ENCODE results near the gene HAUS5. TPM values are rescaled to one million over a fixed set of nuclear protein-coding genes. Genes with fewer than 3 reads are reported as not detected.
A peak's percentile ranks its signal among the peaks of the same experiment; 100 is the strongest.

Gene HAUS5
- total and polyA plus RNA-seq, 5 donors from 2014 or later = 5.1 to 25.9 (median 6.9) TPM

DNA sequence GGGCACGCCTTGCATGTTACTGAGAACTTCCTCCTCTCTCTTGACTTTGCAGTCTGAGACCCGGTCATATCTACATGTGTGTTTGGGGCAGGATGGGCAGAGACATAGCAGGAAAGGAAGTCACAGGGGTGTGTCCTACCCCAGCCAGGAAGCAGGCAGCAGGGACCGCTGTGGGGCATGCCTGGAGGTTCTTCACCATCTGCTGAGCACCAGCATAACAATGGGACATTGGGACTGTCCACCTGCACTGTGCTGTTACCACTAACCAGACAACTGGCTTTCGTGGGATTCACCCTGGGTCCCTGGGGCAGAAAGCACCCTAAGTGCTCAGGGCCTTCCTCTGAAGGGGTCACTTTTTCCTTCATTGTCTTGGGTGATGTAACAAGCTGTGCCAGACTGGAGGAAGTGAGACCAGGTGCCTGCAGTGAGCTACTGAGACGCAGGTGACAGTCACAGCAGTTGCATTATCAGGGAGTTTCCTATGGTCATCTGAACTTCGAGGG, 2.6 kb upstream of the HAUS5 start:
- peak overlapping the region; percentile 43 to 83 (median 71) for H3K4me3 Mint-ChIP-seq
- ATAC-seq (ENCODE audit: low read depth in 2 of 2) = peak; percentile 69 to 73
- H3K36me3 Mint-ChIP-seq = peaks cover 3% of the 10 kb centered on the region
- peak overlapping the region; percentile 84 to 96 (median 90) for H3K27ac Mint-ChIP-seq
- H3K27ac ChIP-seq (ENCODE audit: insufficient read depth, low read length, poor library complexity, severe bottlenecking) = peak overlapping the region; percentile 73
- H3K4me1 Mint-ChIP-seq = peaks cover 12 to 51% (median 24%) of the 10 kb centered on the region in 4 donors
- peaks cover under 1% of the 10 kb centered on the region for H3K36me3 ChIP-seq (ENCODE audit: control insufficient read depth, insufficient read depth, low read length)
- H3K9me3 Mint-ChIP-seq = peaks cover 0 to 10% (median 4%) of the 10 kb centered on the region in 7 donors
- H3K4me1 ChIP-seq (ENCODE audit: control insufficient read depth, insufficient read depth, low read length, poor library complexity, severe bottlenecking) = peaks cover 33% of the 10 kb centered on the region
- peak overlapping the region; percentile 51 for H3K4me3 ChIP-seq (ENCODE audit: low read depth, low read length)
- H3K9me3 ChIP-seq (ENCODE audit: control insufficient read depth in 2 of 2, low read length in 2 of 2) = peaks cover 5 to 7% of the 10 kb centered on the region in 2 experiments
- no peaks in the 10 kb centered on the region for H3K27me3 ChIP-seq (ENCODE audit: control insufficient read depth, insufficient read depth, low read length)
- DNase-seq = peak in 2 of 3 donors; percentile 40 to 94
- no peaks in the 10 kb centered on the region for H3K27me3 Mint-ChIP-seq

DNA sequence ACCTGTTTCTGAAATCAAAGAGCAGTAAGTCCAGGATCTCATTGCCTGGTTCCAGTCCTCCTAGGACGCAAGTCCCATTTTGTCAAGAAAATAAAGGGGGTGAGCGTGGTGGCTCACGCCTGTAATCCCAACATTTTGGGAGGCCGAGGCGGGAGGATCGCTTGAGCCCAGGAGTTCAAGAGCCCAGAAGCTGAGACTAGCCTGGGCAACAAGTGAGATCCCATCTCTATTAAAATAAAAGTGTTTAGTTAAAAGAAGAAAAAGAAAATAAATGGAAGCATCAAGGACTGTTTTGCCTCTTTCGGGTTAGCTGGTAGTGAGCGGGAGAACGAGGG, 344 bp upstream of the HAUS5 start:
- Histone ChIP-seq H3K4me1 (ENCODE audit: control insufficient read depth, insufficient read depth, low read length, poor library complexity, severe bottlenecking) (peaks cover 33% of the 10 kb centered on the region), H3K27ac (ENCODE audit: insufficient read depth, low read length, poor library complexity, severe bottlenecking) (peak overlapping the region; percentile 77), H3K27me3 (ENCODE audit: control insufficient read depth, insufficient read depth, low read length) (no peaks in the 10 kb centered on the region), H3K4me3 (ENCODE audit: low read depth, low read length) (peak overlapping the region; percentile 79), H3K9me3 (ENCODE audit: control insufficient read depth in 2 of 2, low read length in 2 of 2) (peaks cover 4 to 5% of the 10 kb centered on the region in 2 experiments), H3K36me3 (ENCODE audit: control insufficient read depth, insufficient read depth, low read length) (peaks cover 5% of the 10 kb centered on the region)
- ATAC-seq (ENCODE audit: low read depth in 2 of 2) (no peak), DNase-seq (no peak)
- Mint-ChIP-seq H3K27me3 (no peaks in the 10 kb centered on the region), H3K36me3 (peaks cover 10% of the 10 kb centered on the region), H3K4me1 (peaks cover 12 to 51% (median 26%) of the 10 kb centered on the region in 4 donors), H3K4me3 (peak overlapping the region; percentile 84 to 94 (median 90)), H3K9me3 (peaks cover 0 to 10% (median 4%) of the 10 kb centered on the region in 7 donors), H3K27ac (peak overlapping the region; percentile 92 to 96 (median 93))

DNA sequence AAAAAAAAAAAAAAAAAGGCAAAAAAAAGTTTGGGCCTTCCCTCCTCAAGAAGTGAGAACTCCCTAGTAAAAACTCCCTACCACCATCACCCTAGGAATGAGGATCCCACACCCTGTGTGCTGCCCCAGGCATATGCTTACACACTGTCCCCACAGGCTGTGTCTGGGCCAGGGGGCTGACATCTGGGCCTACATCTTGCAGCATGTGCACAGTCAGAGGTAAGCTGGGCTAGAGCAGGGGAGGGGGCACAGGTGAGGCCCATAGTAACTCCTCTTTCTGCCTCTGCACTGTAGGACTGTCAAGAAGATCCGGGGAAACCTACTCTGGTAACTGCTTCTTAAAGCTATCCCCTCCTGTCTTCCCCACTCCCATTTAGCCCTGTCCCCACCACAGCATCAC, 1.0 kb downstream of the HAUS5 start:
- Mint-ChIP-seq H3K27me3 (no peaks in the 10 kb centered on the region), H3K36me3 (peaks cover 8% of the 10 kb centered on the region), H3K27ac (peak overlapping the region; percentile 86 to 96 (median 92)), H3K4me1 (peaks cover 8 to 49% (median 23%) of the 10 kb centered on the region in 4 donors), H3K9me3 (peaks cover 0 to 2% (median 0%) of the 10 kb centered on the region in 7 donors), H3K4me3 (peak overlapping the region; percentile 66 to 91 (median 87))
- peaks cover 9% of the 10 kb centered on the region for H3K36me3 ChIP-seq (ENCODE audit: control insufficient read depth, insufficient read depth, low read length)
- no peaks in the 10 kb centered on the region for H3K27me3 ChIP-seq (ENCODE audit: control insufficient read depth, insufficient read depth, low read length)
- ATAC-seq (ENCODE audit: low read depth in 2 of 2) (no peak), DNase-seq (no peak)
- peak overlapping the region; percentile 77 for H3K27ac ChIP-seq (ENCODE audit: insufficient read depth, low read length, poor library complexity, severe bottlenecking)
- no peak overlapping the region for H3K4me3 ChIP-seq (ENCODE audit: low read depth, low read length)
- H3K4me1 ChIP-seq (ENCODE audit: control insufficient read depth, insufficient read depth, low read length, poor library complexity, severe bottlenecking) = peaks cover 33% of the 10 kb centered on the region
- no peaks in the 10 kb centered on the region for H3K9me3 ChIP-seq (ENCODE audit: control insufficient read depth in 2 of 2, low read length in 2 of 2)

DNA sequence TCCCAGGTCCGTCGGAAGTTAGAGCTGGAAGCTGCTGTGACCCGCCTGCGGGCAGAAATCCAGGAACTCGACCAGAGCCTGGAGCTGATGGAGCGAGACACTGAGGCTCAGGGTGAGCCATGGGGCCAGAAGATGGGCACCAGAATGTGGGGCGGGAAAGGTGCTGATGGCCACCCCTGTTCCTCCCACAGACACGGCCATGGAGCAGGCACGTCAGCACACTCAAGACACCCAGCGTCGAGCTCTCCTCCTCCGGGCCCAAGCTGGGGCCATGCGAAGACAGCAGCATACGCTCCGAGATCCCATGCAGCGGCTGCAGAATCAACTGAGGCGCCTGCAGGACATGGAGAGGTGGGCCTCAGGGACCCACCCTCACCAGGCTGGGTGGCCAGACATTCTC, 2.5 kb downstream of the HAUS5 start:
- Mint-ChIP-seq H3K27ac (peak overlapping the region in 2 of 3 donors; percentile 42 to 55), H3K27me3 (no peaks in the 10 kb centered on the region), H3K36me3 (peaks cover 8% of the 10 kb centered on the region)

DNA sequence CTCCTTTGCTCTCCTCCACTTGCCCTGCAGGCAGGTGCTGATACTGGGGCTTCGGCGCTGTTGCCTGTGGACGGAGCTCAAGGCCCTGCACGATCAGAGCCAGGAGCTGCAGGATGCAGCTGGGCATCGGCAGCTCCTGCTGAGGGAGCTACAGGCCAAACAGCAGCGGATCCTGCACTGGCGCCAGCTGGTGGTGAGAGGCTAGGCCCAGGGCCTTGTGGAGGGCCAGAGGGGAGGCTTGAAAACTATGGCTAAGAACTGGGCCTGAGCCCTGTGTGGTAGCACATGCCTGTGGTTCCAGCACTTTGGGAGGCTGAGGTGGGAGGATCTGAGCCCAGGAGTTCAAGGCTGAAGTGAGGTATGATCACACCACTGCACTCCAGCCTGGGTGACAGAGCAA, 6.3 kb downstream of the HAUS5 start:
- H3K27me3 ChIP-seq (ENCODE audit: control insufficient read depth, insufficient read depth, low read length) = no peaks in the 10 kb centered on the region
- H3K4me1 ChIP-seq (ENCODE audit: control insufficient read depth, insufficient read depth, low read length, poor library complexity, severe bottlenecking) = no peaks in the 10 kb centered on the region
- H3K27ac Mint-ChIP-seq = peak overlapping the region in 1 of 3 donors; percentile 20
- no peaks in the 10 kb centered on the region for H3K27me3 Mint-ChIP-seq
- ATAC-seq (ENCODE audit: low read depth in 2 of 2) (no peak), DNase-seq (no peak)
- H3K9me3 ChIP-seq (ENCODE audit: control insufficient read depth in 2 of 2, low read length in 2 of 2) = no peaks in the 10 kb centered on the region
- no peak overlapping the region for H3K4me3 ChIP-seq (ENCODE audit: low read depth, low read length)
- H3K36me3 Mint-ChIP-seq = peaks cover 17% of the 10 kb centered on the region
- no peaks in the 10 kb centered on the region for H3K9me3 Mint-ChIP-seq
- peaks cover 0 to 5% (median 3%) of the 10 kb centered on the region in 4 donors for H3K4me1 Mint-ChIP-seq
- H3K36me3 ChIP-seq (ENCODE audit: control insufficient read depth, insufficient read depth, low read length) = peaks cover 20% of the 10 kb centered on the region
- H3K27ac ChIP-seq (ENCODE audit: insufficient read depth, low read length, poor library complexity, severe bottlenecking) = no peak overlapping the region
- H3K4me3 Mint-ChIP-seq = no peak overlapping the region

More for the DNA sequence above, 2.5 kb downstream of the HAUS5 start:
- Histone ChIP-seq H3K36me3 (ENCODE audit: control insufficient read depth, insufficient read depth, low read length) (peaks cover 9% of the 10 kb centered on the region), H3K4me3 (ENCODE audit: low read depth, low read length) (no peak overlapping the region), H3K27me3 (ENCODE audit: control insufficient read depth, insufficient read depth, low read length) (no peaks in the 10 kb centered on the region), H3K27ac (ENCODE audit: insufficient read depth, low read length, poor library complexity, severe bottlenecking) (no peak overlapping the region), H3K4me1 (ENCODE audit: control insufficient read depth, insufficient read depth, low read length, poor library complexity, severe bottlenecking) (peaks cover 25% of the 10 kb centered on the region), H3K9me3 (ENCODE audit: control insufficient read depth in 2 of 2, low read length in 2 of 2) (no peaks in the 10 kb centered on the region)
- peak overlapping the region in 1 of 4 donors; percentile 49 for H3K4me3 Mint-ChIP-seq
- peaks cover 0 to 35% (median 15%) of the 10 kb centered on the region in 4 donors for H3K4me1 Mint-ChIP-seq
- no peaks in the 10 kb centered on the region for H3K9me3 Mint-ChIP-seq
- ATAC-seq (ENCODE audit: low read depth in 2 of 2) (no peak), DNase-seq (no peak)

DNA sequence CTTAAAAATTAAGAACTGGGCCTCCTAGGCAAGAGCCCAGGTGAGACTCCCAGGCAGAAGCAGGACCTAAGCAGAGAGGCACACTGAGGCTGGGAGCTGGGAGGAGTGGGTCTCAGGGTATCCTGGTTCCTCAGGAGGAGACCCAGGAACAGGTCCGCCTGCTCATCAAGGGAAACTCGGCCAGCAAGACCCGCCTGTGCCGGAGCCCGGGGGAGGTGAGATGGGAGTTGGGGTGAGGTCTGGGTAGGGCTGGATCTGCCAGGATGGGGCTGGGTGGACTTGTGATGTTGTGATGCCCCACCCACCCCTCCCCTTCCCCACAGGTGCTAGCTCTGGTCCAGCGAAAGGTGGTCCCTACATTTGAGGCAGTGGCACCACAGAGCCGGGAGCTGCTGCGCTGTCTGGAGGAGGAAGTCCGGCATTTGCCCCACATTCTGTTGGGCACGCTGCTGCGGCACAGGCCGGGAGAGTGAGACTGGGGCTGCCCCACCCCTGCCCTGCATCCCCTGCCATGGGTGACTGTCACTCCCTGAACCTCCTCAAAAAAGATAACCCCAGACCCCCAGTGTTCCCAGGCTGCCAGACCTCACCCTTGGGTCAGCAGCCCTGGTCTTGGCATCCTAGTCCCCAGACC, 6.9 kb downstream of the HAUS5 start:
- Mint-ChIP-seq H3K9me3 (no peaks in the 10 kb centered on the region), H3K36me3 (peaks cover 17% of the 10 kb centered on the region)
- H3K9me3 ChIP-seq (ENCODE audit: control insufficient read depth in 2 of 2, low read length in 2 of 2) = no peaks in the 10 kb centered on the region

DNA sequence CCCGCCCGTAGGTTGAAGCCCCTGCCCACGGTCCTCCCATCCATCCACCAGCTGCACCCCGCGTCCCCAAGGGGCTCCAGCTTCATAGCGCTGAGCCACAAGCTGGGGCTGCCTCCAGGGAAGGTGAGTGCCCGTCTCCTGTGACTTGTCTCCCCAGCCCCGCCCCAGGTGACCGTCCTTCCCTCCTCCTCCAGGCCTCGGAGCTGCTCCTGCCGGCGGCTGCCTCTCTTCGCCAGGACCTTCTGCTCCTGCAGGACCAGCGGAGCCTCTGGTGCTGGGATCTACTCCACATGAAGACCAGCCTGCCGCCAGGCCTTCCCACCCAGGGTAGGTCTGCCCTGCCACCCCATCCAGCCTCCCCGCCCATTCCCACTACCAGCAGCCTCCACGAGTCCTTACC, 7.5 kb downstream of the HAUS5 start:
- Histone ChIP-seq H3K36me3 (ENCODE audit: control insufficient read depth, insufficient read depth, low read length) (peaks cover 18% of the 10 kb centered on the region), H3K27ac (ENCODE audit: insufficient read depth, low read length, poor library complexity, severe bottlenecking) (no peak overlapping the region), H3K27me3 (ENCODE audit: control insufficient read depth, insufficient read depth, low read length) (no peaks in the 10 kb centered on the region), H3K4me1 (ENCODE audit: control insufficient read depth, insufficient read depth, low read length, poor library complexity, severe bottlenecking) (no peaks in the 10 kb centered on the region), H3K4me3 (ENCODE audit: low read depth, low read length) (no peak overlapping the region), H3K9me3 (ENCODE audit: control insufficient read depth in 2 of 2, low read length in 2 of 2) (no peaks in the 10 kb centered on the region)
- ATAC-seq (ENCODE audit: low read depth in 2 of 2) (no peak), DNase-seq (no peak)
- H3K9me3 Mint-ChIP-seq = no peaks in the 10 kb centered on the region
- peaks cover 0 to 4% (median 1%) of the 10 kb centered on the region in 4 donors for H3K4me1 Mint-ChIP-seq
- H3K27me3 Mint-ChIP-seq = no peaks in the 10 kb centered on the region
- peaks cover 20% of the 10 kb centered on the region for H3K36me3 Mint-ChIP-seq
- H3K4me3 Mint-ChIP-seq = no peak overlapping the region
- no peak overlapping the region for H3K27ac Mint-ChIP-seq

More for the DNA sequence above, 6.9 kb downstream of the HAUS5 start:
- peak overlapping the region in 1 of 3 donors; percentile 20 for H3K27ac Mint-ChIP-seq
- H3K27me3 Mint-ChIP-seq = no peaks in the 10 kb centered on the region
- Histone ChIP-seq H3K27ac (ENCODE audit: insufficient read depth, low read length, poor library complexity, severe bottlenecking) (no peak overlapping the region), H3K27me3 (ENCODE audit: control insufficient read depth, insufficient read depth, low read length) (no peaks in the 10 kb centered on the region), H3K4me3 (ENCODE audit: low read depth, low read length) (no peak overlapping the region), H3K36me3 (ENCODE audit: control insufficient read depth, insufficient read depth, low read length) (peaks cover 20% of the 10 kb centered on the region), H3K4me1 (ENCODE audit: control insufficient read depth, insufficient read depth, low read length, poor library complexity, severe bottlenecking) (no peaks in the 10 kb centered on the region)
- no peak overlapping the region for H3K4me3 Mint-ChIP-seq
- ATAC-seq (ENCODE audit: low read depth in 2 of 2) = no peak
- peaks cover 0 to 4% (median 2%) of the 10 kb centered on the region in 4 donors for H3K4me1 Mint-ChIP-seq
- no peak for DNase-seq
